DMS53 treated with DMSO at 0.1 percent for 48 hours (cell line): ENCODE results near the gene AGAP1.

Source experiments
- DNase-seq: peaks from one replicate; lab custom pipeline; 2025; ENCODE audit not compliant: unreplicated experiment; lab: John Stamatoyannopoulos, UW

Gene AGAP1

DNA sequence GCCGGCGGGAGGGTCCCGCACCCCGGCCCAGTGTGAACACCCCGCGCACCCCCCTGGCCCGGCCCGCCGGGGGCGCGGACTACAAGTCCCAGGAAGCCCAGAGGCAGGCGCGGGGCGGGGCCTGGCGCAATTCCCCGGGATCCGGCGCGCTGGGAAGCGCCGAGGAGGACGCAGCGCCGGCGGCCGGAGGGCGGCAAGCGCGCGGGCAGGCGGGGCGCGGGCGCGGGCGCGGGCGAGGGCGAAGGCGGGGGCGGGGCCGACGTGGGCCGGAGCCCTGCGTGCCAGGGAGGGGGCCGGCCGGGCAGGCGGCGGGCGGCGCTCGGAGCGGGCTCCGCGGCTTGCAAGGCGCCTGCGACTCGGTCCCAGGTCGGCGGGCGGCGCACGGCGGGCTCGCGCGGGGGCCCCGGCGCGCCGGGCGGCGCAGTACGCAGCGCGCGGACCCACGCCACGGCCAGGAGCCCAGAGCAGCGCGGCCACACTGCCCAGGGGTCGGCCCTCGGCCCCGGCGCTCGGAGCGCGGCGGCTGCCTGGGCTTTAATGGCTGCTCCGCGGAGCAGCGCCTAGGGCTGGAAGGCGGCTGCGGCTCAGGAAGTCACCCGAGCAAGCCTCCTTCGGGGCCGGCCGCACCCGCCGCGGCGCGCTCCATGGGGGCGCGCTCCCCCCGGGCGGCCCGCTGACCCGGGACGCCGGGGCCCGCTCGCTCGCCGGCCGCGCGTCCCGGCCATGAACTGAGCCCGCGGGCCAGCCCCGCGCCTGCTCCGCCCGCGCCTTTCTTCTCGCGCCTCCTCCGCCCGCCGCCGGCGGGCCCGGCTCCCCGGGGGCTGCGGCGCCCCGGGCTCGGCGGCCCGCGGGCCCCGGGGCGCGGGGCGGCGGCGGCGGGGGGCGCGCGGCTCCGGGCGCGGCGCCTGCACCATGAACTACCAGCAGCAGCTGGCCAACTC lies at the start of gene AGAP1:
AGAP1 (plus strand) TSS at position 269 of the 941 bp plus-strand sequence.
- DNase-seq = peak; percentile 67

DNA sequence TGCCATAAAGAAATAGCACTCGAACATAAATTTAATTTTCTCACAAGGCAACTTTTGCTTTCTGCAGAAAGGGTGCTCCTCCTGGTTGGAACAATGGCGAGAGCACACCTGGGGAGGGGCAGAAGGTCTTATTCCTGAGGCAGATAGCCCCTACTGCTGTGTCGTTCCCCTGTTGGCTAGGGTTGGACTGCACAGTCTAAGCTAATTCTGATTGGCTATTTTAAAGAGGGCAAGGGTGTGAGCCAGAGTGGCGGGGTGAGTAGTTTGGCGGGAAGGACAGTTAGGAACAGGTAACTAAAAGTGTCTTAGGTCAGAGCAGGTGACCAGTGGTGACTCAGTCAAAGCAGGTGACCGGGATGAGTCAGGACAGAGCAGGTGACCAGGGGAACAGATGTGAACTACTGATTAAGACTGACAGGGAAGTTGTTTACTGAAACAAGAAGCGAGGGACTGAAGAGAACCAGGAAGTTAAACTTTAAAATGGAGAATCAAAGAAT lies 49.7 kb upstream of the AGAP1 start:
- DNase-seq = peak; percentile 94

DNA sequence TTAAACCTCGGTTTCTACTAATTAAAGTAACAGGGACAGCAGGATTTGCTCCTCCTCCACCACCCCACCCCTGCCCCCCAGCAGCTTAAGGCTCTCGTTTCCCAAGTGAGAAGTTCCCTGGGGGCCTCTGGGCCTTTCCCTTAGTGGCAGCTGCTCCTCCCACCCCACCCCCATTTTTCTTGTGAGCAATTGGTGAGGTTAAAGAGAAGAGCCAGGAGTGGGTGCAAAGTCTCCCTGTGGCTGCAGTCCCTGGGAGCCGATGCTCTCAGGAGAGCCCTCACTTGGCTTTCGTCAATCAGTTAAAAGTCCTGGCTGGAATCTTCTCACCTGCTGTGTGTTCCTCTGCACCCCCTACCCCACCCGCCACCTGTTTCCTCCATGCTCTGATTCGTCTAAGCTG lies 48.7 kb upstream of the AGAP1 start:
- DNase-seq = peak; percentile 20

DNA sequence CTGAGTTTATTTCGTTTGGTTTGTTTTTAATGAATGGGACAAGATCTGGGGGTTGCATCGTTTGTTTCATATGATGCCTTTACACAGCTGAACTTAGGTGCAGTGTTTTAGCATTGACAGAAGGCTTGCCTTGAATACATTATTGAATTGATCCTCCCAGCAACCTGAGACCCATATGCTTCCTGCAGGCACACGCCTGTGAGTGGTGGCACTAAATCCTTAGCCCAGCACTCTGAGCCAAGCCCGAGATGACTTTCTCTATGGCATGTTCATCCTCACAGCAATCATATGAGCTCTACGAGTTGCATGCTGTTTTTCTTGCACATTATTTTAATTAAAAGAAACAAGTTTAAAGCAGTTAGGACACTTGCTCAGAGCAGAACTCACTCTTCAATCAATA lies 47.8 kb upstream of the AGAP1 start:
- no peak for DNase-seq

DNA sequence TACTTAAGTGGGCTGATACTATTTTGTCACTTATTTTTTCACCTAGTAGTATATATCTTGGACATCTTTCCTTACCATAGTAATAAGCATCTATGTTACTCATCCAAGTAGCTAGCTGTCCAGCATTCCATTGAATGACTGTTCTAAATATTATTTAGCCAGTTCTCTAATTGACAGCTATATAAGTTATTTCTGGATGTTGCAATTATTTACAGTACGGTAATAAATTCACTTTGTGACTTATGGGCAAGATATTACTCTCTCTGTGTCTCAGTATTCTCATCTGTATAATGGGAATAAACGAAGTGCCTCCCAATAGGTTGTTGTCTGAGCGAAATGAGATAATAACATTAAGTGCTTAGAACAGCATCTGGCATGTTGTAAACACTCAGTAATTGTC lies 46.6 kb upstream of the AGAP1 start:
- no peak for DNase-seq

DNA sequence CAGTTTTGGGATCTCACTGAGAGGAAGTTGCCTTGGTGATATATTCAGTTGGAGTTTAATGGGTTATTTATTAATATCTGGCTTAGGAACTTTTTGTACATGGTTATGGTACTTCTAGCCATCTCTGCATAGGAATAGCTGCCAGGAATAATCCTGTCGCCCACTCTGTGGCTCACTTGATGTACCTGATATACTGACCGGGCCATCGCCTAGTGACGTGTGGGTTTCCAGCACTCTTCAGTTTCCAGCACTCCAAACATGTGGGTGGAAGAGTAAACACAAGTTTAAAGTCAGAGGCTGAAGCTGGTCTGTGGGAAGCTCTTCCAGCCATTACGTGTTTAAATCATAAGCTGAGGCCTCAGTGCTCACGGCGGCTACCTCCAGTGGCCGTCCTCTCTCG lies 44.3 kb upstream of the AGAP1 start:
- DNase-seq = peak; percentile 54

DNA sequence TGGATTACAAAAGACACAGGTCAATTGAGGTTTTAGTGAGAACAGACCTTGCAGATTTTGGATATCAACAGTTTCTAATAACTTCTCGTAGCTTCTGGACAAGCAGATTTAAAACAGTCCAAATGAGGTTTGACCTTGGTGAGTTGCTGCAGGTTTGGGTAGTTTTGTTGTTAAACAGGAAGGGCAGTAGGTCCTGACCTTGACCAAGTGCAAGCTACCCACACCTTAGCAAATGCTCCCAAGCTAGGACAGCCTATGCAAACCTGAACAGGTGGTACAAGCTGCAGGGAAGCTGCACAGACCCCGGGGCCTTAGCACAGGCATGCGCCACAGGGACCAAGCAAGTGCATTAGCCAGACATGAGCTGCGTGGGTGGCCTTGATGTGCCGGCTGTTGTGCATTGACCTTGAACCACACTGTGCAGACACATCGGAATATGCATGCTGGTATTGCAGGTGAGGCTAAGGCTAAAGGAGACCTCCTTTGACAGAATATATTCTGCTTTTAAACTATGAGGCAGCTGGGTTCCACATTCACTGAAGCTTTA lies 40.2 kb upstream of the AGAP1 start:
- no peak for DNase-seq

DNA sequence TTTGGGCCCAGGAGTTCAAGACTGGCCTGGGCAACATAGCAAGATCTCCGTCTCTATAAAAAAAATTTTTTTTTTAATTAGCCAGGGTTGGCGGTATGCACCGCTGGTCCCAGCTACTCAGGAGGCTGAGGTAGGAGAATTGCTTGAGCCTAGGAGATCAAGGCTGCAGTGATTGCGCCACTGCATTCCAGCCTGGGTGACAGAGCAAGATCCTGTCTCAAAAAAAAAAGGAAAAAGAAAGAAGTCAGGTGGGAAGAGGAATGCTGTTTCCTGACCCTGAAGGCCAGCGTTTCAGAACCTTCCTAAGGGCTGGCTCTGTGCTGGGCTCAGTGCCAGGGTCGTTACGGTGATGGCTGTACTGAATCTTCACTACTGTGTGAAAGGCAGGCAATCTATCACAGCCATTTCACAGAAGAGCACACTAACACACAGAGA lies 35.0 kb upstream of the AGAP1 start:
- no peak for DNase-seq

DNA sequence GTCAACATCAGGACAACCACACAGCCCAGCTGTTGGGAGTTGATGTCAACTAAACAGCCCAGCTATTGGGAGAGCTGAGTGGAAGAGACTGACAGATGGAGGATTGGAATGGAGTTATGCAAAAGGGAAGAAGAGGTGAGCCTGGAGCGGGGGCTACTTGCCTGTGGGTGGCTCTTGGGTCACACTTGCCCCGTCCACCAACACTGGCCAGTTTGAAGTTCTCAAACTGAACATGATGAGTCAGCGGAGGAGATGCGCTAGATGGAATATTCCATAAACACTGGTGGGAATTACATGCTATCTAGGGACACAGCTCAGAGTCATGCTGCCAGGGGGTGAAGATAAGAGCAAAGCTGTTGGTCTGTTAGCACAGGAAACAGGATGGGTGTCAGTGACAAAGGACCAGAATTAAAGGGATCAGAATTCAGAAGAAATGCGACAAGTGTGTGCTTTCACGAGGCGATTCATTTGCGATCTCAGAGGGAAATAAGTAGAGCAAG lies 33.2 kb upstream of the AGAP1 start:
- no peak for DNase-seq

DNA sequence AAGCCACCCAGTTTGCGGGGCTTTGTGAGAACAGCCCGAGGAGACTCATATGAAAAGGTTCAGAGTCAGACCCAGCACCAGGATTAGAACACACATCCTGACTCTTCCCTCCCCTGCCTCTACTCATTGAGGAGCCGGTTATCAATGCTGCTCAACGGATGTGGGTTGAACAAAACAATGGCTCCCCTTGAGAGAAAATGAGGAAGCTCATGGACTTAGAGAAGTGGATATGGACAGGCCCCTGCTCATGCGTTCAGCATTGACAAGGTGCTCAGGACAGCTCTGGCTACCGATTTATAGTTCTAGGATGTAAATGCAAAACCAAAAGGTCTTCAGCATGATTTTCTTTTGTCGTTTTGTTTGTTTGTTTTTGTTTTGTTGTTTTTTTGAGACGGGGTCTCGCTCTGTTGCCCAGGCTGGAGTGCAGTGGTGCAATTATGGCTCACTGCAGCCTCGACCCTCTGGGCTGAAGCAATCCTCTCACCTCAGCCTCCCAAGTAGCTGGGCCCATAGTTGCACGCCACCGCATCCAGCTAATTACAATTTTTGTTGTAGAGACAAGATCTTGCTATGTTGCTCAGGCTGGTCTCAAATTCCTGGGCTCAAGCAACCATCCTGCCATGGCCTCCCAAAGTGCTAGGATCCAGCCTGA lies 32.0 kb upstream of the AGAP1 start:
- DNase-seq = no peak

DNA sequence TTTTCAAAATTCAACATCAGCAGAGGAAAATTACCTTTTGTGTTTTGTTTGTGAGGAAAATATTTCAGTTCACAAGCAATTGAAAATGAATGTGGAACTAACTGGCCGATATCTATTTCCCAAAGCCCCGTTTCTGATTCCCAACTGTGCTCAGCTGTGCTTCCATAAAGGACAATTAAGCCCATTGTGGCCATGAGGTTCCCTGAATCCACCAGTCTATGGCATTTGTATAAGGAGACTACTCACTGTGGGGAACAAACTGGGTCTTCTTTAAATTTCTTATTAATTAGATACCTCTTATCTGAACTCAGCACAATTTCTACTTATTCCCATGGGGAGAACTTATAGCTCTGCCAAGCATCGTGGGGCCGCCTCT lies 31.4 kb upstream of the AGAP1 start:
- DNase-seq = no peak

DNA sequence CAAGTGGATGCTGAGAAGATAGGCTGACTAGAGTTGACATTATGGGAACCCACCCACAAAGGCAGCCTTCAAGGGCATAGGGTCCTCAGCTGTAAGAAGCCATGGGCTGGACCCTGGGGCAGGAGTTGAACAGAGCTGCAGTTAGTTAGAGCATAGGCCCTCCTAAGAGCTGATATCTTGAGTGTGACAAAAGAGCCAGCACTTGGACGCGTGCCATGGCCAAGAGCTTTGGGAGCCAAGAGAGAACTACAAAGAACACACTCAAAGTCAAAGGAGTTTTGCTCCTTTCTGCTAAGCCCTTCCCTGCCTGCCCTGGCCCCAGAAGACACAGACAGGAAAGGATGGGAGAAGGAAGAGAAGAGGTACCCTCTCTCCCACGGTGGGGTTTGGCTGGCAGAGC lies 29.9 kb upstream of the AGAP1 start:
- DNase-seq = no peak

DNA sequence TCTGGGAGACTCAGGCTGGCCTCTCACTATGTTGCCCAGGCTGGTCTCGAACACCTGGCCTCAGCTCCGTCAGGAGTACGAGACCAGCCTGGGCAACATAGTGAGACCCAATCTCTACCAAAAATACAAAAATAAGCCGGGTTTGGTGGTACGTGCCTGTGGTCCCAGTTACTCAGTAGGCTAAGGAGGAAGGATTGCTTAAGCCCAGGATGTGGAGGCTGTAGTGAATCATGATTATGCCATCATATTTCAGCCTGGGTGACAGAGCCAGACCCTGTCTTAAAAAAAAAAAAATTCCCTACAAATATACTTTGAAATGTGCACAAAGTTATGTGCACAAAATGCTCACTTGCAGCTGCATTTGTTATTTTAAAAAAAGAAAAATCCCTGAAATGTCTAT lies 26.3 kb upstream of the AGAP1 start:
- DNase-seq = no peak

DNA sequence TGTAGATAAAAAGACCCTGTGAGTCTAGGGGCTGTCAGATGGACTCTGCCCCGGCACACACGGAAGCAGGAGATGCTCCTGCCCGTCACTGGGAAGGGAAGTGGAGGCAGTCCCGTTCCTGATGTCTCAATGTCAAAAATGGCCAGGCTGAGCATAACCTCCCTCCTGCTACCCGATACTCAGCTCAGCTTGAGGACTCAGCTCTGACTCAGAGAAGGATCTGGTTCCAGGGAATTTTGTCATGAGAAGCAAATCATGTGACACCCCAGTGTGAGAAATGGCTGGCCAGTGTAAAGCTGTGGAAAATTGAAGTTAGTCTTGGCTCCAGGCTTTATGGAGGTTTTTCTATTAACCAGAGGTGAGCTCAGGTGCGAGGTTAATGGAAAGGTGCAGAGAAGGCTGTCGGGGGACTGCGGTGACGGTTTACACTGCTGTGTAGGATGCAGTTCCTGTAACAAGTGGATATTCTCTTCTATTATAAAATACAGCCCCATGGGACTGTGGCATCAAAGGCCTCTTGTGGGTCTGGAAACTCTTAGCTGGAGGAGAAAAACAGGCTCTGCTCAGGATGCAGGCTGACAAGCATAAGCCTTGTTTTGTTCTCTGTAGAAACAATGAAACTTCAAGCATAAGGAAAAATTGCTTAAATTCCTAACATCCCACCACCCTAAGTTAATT lies 24.7 kb upstream of the AGAP1 start:
- peak; percentile 85 for DNase-seq

DNA sequence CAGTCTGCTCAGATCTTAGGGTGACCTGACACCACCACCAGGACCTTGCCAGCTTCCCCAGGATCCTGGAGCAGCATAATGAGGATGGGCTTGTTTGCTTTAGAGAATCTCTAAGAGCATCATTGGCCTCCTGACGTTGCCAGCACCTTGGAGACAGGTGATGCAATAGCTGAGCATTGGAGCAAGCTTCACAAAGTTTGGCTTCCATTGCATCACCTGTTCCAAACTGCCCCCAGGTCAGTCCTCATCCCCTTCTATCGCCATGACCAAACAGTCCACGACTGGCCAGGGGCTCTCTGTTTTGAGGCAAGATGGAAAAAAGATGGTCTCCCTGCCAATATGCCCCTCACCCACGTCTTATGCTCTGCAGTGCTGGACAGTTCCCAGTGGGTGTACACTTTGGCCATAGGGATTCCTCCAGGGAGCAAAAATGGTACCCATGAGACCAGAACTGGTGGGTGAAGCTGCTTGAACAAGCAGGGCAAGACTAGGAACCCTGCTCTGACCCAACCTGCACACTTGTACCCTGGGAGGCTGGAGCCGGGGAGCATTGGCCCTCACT lies 22.6 kb upstream of the AGAP1 start:
- no peak for DNase-seq

DNA sequence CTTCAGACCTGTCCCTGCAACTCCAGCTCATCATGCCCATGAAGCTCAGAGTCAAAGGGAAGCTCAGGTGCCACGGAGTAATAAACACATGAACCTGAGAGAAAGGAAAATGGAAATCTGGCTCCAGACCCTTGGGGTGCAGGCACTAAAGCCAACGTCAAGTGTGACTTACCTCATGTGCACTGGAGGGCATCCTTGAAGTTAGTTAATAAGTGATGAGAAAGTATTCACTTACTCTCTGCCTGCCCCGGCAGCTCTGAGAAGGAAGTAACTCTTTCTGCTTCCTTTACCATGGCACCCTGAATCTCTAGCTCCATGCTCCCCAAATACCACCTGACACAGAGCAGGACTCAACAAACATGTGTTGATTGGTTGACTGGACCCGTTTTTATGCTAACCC lies 21.4 kb upstream of the AGAP1 start:
- DNase-seq = no peak

DNA sequence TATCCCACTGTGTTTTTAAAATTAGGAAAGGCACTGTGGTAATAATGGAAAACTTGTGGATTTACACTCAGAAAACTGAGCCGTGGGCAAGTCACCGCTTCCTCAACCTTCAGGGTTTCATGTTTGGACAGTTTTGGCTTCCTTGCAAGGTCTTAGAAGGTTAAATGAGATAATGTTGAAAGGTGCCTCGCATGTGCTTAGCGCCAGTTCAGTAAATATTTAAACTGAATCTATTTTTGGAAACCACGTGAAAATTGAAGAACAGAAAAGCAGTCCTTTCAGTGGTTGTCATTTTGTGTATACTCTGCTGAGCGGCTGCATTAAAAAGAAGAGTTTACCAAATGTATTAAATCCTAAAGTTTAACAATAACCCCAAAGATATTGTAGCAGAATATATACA lies 15.2 kb upstream of the AGAP1 start:
- no peak for DNase-seq

DNA sequence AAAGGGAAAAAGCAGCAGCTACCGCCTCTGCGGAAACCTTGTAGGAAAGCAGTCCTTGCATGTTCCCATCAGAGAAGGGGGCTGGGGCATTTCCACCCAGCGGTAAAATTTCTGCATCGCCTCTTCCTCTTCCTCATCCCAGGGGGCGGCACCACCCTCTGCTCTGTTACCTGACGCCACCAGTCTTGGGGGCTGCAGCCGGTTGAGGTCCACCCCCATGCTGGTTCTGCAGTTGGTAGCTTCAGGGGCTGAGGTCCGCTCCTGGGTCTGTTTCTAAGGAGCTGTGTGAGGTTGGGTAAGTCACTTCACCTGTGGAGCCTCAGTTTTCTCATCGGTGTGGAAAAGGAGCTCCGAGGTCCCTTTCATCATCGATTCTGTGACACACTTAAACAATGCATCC lies 14.2 kb upstream of the AGAP1 start:
- DNase-seq = no peak

DNA sequence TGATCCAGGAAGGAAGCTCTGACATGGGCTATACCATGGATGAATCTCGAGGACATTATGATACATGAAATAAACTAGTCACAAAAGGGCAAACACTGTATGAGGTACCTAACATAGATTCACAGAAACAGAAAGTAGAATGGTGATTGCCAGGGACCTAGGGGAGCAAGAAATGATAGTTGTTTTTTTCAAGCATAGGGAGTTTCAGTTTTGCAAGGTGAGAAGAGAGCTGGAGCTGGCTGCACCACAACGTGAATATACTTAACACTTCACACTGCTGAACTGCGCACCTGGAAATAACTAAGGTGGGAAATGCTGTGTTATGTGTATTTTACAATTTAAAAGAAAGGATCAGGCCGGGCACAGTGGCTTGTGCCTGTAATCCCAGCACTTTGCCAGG lies 13.2 kb upstream of the AGAP1 start:
- DNase-seq = no peak

DNA sequence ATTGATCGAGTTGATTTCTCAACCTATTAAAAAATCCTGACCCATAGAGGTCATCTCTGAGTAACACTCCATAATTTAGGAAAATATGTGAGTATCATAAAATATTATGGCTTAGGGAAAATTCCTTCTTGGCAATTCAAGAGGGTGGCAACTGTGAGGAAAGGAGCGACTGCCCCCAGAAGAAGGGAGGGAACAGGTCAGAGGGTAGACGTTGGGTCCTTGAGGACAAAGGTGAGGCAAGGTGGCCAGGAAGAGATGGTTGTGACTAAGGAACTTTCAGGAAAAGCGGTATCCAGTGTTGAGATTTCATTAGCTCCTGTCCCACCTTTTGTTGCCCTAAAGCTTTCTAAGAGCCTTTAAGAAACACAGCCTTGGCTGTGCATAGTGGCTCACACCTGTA lies 10.5 kb upstream of the AGAP1 start:
- DNase-seq = no peak

DNA sequence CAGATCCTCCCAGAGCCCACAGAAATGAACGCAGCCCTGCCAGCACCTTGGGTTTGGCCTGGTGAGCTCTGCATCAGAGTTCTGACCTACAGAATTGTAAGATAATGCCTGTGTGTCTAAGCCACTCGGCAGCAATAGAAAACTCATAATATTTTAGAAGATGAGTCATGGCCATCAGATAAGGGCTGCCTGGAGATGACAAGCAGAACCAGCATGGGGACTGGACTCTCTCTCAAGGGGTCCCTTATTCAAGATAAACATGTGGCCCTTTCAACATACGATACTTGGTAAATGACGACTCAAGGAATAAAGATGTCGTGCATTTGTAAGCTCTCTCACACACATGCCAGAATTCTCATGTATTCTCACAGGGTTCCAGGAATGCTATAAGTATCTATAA lies 8.5 kb upstream of the AGAP1 start:
- no peak for DNase-seq
